GM19043 (cell line): ENCODE results near the gene JAKMIP3.

Experiments
- ATAC-seq: cut with Tn5 transposase; IDR thresholded peaks from one replicate; pipeline ENCODE4 v1.9.1; 2021; ENCODE audit warnings: low read depth; ENCODE audit not compliant: unreplicated experiment

The JAKMIP3 gene

DNA sequence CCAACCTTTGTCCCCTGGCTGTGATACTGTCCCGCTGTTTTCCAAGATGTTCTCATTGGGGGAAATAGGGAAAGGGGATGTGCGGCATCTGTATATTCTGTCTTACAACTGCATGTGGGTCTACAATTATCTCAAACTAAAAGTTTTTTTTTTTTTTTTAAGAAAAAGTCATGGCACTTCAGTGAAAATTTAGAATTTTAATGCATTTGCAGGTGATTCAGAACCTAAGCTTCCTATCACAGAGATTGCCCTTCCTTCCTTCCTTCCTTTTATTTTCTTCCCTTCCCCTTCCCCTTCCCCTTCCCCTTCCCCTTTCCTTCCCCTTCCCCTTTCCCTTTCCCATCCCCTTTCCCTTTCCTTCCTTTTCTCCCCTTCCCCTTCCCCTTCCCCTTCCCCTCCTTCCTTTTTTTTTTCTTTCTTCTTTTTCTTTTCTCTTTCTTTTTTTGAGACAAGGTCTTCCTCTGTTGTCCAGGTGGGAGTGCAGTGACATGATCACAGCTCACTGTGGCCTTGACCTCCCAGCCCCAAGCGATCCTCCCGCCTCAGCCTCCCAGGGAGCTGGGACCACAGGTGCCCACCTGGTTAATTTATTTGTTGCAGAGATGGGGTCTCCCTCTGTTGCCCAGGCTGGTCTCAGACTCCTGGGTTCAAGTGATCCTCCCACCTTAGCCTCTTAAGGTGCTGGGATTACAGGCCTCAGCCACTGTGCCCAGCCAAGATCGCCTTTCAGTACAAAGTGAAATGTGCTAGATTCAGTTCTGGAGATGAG lies 32.0 kb downstream of the JAKMIP3 start:
- ATAC-seq, result no peak

DNA sequence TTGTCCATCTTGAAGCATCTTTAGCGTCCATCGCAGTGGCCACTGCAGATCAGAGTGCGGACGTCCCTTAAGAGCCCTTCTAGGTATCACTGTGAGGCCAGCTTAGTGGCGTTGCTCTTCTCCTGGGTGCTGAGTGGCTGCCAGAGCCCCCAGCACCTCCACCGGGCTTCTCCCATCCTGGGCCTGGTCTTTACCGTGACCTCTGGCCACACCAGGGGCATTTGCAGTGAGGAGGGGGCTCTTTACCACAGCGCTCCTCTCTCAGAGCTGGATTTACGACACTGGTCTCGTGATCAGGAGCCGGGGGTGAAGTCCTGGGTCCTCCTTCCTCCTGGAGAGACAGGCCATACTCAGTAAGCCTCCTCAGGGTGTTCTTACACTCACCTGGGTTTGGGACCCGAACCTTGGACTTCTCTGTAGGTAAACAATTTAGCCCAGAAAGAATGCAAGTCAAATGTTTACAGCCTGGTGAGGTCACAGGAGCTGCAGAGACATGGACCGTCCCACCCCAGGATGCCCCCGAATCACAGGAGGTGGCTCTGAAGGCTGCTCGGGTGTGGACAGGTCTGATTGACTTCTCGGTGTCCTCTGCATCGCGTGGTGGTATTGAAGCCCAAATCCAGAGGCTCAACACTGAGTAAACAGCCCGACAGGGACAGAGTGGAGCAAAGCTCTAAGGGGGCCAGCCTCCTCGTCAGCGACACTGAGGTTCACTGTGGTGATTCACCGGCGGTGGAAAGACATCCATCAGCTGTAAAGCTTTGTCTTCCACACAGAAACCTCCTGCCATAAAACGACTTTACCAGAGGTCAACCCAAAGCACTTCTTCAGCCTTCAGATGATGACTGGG lies 33.0 kb downstream of the JAKMIP3 start:
- no peak for ATAC-seq

DNA sequence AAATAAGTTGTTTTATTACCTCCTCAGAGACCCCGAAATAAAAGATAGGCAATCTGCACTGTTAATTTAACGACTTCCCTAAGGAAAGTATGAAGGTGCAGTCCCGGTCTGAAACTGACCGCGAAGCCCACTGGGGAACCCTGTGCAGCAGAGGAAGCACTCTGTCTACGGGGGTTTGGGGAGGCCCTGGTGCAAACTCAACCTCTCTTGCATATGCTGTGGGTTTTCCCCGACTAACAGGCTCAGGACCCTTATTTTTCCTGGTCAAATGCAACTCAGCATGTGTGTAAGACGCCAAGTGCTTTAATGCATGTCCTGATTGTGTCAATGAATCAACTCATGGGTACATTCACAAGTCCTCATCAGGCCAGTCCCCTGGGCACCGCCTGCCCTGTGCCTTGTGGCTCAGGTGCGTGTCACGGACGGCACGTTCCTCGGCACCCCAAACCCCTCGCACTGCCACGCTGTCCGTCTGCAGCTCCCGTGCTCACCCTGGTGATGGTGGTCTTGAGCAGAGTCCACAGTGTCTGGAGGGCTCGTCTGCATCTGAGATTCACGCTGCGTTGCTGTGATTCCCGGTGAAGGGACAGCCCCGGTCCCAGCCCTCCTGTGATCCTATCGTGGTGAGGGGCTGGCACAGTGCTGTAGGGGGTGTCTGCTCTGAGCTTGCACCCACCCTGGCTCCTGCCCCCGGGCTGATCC lies 33.8 kb downstream of the JAKMIP3 start:
- no peak for ATAC-seq

DNA sequence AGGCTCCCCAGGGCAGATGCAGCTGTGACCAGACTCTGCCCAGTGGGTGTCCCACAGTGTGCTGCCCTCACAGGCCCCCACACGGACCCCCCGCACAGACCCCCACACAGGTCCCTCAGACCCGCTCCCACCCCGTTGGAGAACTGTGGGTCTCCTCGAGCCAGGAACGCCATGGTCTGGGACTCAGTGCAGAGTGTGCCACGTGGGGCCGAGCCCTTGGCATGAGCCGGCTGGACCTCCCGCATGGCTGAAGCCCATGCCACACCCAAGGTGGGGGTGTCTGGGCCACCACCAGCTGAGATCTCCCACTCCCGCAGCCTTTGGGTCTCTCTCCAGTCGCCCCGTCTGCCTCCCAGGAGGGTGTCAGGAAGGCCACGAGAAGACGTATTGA lies 34.3 kb downstream of the JAKMIP3 start:
- ATAC-seq, result no peak

DNA sequence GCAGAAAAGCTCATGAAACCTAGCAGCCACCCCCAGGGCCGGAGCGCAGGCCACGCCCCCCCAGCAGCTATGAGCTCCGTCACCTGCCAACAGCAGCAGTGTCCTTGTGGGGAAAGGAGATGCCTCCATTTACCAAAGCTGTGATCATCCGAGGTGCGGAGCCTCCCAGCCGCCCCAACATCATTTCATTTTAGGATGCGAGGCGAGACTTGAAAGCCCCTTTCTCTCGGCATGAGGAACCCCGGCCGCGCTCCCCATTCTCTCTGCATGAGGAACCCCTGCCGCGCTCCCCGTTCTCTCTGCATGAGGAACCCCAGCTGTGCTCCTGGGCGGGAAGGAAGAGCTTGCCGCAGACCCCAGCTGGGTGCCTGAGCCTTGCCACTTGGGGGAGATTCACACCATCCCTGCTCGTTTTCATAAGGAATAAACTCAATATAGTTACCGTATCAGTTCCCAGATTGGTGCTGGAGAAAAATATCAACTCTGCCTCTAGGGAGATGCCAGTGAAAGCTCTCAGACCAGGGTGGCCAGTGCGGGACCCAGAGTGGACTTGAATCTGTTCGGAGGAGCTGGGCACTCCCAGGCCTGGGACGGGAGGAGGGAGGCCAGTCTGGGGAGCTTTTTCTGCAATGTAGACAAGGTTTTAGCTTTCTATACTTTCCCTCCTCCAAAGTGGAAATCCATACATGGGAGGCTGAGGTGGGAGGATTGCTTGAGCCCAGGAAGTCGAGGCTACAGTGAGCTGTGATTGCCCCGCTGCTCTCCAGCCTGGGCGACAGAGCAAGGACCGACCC lies 35.0 kb downstream of the JAKMIP3 start:
- no peak for ATAC-seq

DNA sequence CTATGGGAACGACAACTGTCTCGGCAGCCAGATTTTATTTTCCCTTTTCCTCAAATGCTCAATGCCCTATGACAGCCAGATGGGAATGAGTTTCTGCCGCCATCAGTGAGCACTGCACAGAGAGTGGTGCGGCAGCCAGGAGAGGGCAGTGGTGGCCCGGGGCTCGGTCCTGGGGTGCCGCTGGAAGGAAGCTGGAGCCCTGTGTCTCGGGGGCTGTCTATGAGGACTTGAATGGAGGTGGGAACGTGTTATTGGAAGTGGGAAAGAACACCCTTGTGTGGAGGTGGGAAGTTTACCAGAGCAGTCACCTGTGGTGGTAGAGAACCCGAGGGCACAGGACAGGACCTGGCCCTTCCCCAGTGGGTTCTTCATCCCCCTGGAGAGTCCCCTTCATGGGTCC lies 35.8 kb downstream of the JAKMIP3 start:
- no peak for ATAC-seq

DNA sequence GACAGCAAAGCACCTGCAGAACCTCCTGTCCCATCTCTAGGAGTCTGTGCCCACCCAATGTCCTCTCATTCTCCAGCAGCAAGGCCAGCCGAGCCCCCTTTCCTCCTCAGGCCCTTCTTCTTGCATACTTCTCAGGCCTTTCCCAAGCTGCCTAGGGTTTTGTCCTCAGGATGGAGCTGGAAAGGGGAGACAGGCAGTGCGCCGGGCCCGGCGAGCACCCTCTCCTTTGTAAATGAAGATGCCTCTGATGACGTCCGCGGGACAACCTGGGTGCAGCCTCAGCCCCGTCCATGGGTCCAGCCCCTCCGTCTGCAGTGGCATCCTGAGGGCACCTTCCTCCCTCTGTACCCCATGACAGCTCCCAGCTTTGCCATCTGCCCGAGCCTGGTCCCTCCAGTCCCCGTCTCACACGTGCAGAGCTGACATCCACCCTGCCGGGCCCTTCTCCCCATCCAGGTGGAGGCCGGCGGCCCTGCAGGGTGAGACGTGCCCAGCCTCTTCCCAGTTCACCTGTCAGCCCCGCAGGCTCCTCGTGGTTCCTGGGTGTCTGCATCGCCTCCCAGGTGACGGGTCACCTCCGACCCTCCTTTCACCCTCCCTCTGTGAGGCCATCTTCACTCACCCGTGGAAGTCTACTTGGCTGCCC lies 36.4 kb downstream of the JAKMIP3 start:
- ATAC-seq, result no peak

DNA sequence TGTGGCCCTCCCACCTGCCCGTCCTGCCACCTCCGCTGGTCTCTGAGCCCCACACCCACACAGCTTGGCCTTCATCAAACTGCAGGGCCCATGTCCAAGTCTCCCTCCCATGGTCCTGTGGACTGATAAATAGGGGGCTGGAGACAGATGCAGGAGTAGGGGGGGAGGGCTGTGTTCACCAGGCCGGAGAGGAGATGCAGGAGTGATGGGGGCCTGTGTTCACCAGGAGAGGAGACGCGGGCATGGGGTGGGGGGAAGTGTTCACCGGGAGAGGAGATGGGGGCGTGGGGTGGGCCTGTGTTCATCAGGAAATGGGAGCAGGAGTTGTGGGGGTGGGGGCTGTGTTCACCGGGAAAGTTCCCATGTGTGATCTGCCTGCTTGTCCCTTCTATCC lies 37.0 kb downstream of the JAKMIP3 start:
- no peak for ATAC-seq

DNA sequence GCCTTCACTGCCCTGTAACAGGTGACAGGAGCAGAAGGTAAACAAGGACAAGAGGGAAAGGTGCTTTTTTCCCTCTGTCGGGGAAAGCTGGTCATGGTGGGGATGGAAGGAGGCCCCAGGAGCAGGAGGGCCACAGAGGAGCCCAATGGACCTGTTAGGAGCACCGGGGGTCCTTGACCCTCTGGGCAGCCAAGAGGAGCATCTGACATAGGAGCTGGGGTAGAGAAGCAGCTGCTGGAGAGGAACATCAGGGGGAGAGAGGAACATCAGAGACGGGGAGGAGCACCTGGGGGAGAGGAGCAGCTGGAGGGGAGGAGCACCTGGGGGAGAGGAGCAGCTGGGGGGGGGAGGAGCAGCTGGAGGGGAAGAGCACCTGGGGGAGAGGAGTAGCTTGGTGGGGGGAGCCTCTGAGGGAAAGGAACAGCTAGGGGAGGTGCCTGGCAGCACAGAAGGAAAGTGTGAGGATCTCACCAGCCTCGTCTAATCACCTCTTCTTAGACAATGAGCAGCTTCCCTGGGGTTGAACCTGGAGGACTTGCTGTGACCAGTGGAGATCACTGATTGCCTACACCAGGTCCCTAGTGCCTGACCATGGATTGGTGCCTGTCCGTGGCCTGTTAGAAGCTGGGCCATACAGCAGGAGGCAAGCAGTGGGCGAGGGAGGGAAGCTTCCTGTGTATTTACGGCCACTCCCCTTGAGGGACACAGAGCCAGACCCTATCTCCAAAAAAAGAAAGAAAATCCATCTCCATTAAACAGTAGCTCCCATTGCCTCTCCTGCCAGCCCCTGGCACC lies 37.6 kb downstream of the JAKMIP3 start:
- no peak for ATAC-seq

DNA sequence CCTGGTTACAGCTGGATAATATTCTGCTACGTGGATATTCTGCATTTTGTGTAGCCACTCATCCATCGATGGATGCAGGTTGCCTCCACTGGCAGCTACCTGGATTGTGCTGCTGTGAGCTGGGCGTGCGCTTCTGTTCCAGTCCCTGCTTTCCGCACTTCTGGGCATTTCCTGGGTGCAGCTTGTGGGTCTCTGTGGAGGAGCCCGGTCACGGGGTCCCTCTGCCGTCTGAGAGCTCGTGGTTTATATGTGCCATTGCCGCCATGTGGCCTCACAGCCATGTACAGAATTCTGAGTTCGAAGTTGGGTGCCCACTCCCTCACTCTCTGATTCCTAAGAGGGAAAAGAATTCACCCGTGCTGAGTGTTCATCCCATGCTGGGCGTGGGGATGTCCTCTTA lies 38.3 kb downstream of the JAKMIP3 start:
- ATAC-seq, result no peak

DNA sequence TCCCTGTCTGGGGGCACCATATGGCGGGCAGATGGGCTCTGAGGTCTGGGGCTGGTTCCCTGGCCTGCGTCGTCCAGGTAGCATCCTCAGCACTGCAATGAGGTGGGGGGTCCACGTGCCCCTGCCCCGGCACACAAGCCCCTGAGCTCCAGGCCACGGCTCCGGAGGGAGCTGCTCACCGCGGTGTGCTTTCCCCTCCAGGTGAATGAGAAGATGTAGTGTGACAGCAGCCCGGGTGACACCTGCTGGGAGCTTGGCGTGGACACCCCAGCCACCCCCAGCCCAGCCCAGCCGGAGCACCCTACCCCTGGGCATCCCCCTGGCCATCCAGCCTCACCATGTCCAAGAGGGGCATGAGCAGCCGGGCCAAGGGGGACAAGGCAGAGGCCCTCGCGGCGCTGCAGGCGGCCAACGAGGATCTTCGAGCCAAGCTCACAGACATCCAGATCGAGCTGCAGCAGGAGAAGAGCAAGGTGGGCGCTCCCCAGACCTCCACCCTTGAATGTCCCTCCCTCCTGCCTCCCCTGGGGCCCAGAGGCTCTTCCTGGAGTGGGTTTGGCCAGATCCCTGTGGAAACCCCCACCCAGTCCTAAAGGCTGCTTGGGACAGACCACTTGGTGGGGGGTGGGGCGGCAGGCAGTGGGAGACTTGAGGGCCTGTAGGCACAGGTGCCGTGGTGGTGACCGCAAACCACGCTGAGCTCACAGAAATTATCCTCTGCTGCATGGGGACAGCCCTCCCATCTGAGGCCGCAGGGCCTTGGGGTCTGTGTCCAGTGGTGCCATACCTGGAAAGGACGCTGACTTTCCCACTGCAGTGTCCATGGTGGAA lies 38.9 kb downstream of the JAKMIP3 start:
- no peak for ATAC-seq

DNA sequence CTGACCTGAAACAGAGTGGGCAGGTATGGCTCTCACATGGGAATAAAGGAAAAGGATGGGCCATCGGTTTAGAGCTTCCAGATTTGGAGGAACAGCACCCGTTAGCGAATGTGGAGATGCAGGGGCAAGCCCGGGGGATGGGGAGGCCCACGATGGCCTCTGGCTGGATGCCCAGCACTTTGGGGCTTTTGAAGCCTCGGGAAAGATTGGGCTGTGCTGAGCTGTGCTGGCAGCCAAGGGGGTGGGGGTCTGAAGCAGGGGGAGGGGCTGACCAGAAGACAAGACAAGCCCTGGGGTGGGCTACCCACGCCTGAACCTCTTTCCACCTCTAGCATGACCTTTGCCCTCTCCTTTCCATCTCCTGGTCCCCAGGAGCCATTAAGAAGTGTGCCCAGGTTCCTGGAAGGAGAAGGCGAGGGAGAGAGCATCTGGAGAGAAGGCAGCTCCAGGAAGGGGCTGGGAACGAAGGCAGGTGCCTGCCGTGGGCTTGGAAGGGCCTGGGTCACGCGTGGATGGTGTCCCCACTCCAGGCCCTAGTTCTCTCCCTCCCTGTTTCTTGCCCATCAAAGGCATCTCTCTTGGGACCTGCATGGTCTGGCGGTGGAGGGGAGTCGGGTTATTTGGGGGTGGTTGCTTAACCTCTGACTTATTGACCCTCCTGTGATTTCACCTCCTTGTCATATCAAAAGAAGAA lies 39.7 kb downstream of the JAKMIP3 start:
- ATAC-seq, result no peak

DNA sequence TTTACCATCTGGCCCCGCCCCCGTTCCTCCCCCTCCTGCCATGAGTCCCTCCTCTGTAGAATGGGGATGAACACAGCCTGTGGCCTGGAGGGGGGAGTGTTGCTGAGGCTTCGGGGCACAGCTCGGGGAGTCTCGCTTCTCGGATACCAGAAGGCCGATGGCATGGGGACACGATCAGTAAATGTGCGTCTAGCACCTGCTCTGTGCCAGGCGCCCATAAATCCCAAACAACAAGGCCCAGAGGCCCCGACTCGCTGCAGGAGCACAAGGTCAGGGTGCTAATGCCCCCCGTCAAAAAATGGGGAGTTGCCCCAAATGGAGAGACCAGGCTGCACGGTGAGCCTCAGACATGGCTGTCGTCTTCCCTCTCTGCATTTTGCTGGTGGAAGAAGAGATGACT lies 40.7 kb downstream of the JAKMIP3 start:
- no peak for ATAC-seq

DNA sequence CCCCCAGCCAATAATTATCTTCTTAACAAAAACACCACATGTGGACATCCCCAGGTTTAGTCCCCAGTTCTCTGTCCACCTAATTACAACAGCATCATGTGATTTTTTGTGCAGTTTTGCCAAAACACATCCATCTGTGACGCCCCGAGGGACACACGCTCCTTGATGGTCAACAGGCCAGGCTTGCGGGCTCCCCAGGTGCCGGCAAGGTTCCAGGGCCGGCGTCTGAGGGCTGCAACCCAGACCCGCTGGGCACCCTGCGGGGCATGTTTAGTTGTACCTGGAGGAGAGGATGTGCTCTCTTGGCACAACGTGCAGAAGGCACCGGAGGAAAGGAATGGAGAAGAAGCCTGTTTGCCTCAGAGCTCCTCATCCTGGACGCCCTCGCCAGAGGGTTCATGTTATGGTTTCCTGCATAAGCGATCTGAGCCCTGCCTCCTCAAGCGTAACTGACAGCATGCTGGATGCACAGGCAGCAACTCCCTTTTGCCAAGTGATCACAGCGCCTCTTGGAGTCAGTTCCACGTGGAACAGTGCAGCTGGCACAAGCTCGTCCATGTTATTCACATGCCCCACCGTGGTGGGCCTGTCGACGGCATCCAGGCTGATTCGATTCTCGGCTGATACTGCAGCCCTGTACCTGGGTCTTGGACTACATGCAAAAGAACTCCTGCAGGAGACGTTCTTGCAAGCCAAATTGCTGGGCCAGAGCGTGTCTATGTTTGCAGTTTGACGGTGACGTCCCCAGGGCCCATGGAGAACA lies 41.6 kb downstream of the JAKMIP3 start:
- no peak for ATAC-seq

DNA sequence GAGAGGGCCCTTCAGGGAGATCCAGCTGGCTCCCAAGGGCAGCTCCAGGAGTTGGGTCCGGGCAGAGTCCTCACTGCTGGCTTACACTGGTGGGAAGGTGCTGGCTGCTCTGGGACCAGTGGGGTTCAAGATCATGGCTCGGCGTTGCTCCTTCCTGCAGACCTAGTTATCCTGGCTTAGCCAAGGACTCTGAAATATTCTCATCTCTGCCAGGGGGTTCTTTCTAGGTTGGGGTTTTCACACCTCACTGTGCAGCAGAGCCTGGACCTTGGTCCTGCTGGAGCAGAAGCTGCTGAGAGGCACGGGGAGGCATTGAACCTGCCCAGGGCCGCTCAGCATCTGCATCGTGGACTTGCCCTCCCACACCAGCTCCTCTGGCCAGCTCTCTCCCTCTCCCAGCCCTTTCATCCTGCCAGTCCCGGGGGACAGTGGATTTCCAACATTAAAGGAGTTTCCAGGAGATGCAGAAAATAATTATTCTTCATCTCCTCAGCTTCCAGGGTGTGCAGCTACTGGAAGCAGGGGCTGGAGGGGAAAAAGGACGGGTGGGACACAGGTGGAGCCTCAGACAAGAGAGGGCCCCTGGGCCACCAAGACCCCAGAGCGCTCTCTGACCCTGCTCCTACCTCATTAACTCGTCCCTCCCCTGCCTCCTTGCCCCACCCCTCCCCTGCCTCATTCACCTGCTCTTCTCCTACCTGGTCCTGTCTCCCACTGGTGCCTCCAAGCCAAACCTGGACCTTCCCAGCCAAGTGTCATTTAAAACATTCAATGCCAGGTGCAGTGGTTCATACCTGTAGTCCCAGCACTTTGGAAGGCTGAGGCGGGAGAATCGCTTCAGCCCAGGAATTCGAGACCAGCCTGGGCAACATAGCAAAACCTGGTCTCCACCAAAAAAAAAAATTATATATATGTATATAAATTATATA lies 42.5 kb downstream of the JAKMIP3 start:
- ATAC-seq, result no peak
